D721Med (cell line): ENCODE measurements around the gene TOR2A.

ENCODE experiments used
- DNase-seq: peaks from one replicate; pipeline ENCODE4 v3.0.0; 2011; ENCODE audit warnings: low spot score; ENCODE audit not compliant: insufficient read length
- FAIRE-seq: peaks from 2 replicates; lab custom pipeline; 2011; peaks lifted over from hg19 to GRCh38; lab: Jason Lieb, UNC
- TF ChIP-seq, protein P1 (sequence below): IDR thresholded peaks from 2 replicates; pipeline ENCODE4 v1.5.1; 2012; ENCODE audit warnings: mild to moderate bottlenecking, control low read depth; ENCODE audit not compliant: insufficient read depth; ENCODE audit errors: missing control alignments

Gene TOR2A

DNA sequence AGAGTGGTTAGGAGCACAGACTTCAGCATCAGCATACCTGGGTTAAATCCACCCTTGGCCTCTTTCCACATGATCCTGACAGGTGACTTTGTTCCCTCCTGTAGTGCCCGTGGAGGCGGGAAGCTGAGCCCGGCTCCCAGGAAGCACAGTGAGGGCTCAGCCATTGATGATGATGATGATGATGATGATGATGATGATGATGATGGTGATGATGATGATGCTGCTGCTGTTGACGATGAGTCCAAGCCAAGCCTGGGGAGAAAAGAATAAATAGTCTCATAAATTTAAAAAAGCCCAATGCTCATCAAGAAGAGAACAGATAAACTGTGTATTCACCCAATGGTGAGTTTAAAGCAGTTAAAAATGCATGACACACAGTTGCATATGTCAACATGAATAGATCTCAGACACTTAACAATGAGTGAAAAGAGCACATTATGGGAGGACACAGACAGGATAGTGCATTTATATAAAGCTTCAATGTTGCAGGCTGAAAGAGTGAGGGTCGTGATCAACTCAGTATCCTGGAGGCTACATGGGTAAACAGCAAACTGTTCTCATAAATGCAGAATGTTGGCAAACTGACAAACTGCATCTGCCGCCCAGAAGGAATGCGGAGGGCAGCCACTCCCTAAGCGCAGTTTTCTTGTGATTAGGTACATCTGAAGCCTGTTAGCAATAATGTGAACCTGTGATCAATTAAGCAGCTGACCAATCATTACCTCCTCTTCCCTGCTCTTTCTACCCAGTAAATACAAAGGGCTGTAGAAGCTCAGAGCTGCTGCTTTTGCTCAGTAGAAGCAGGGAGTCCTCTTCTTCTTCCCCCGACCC lies 40.0 kb downstream of the TOR2A start:
- TF ChIP-seq, protein P1, sequence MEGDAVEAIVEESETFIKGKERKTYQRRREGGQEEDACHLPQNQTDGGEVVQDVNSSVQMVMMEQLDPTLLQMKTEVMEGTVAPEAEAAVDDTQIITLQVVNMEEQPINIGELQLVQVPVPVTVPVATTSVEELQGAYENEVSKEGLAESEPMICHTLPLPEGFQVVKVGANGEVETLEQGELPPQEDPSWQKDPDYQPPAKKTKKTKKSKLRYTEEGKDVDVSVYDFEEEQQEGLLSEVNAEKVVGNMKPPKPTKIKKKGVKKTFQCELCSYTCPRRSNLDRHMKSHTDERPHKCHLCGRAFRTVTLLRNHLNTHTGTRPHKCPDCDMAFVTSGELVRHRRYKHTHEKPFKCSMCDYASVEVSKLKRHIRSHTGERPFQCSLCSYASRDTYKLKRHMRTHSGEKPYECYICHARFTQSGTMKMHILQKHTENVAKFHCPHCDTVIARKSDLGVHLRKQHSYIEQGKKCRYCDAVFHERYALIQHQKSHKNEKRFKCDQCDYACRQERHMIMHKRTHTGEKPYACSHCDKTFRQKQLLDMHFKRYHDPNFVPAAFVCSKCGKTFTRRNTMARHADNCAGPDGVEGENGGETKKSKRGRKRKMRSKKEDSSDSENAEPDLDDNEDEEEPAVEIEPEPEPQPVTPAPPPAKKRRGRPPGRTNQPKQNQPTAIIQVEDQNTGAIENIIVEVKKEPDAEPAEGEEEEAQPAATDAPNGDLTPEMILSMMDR = no peak

GRCh38 chr9:127693697-127694096 lies 41.4 kb downstream of the TOR2A start:
- TF ChIP-seq, protein P1 = no peak
- DNase-seq = no peak
- FAIRE-seq = no peak

More for the DNA sequence above, 40.0 kb downstream of the TOR2A start:
- FAIRE-seq (no peak), DNase-seq (no peak)

DNA sequence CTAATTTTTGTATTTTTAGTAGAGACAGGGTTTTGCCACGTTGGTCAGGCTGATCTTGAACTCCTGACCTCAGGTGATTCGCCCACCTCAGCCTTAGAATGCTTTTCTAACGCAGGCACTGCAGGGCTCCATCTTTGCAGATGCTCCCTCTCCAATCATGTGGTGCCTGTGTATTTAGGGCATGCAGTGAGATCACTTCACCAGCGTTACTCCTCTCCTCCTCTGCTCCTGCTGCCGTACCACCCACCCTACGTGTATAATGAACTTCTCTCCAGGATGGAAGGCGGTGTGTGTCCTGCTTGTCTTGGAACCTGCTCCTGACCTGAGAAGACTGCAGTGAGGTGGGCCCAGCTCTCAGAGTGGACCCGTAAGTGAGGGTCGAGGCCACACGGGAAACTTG lies 42.0 kb downstream of the TOR2A start:
- DNase-seq = no peak
- no peak for FAIRE-seq
- TF ChIP-seq, protein P1 = no peak

- FAIRE-seq (no peak), DNase-seq (no peak)
- TF ChIP-seq, protein P1 = no peak
Measured at GRCh38 chr9:127692071-127692470, 43.0 kb downstream of the TOR2A start.

GRCh38 chr9:127690735-127691134 lies 44.4 kb downstream of the TOR2A start:
- no peak for DNase-seq
- FAIRE-seq = no peak
- TF ChIP-seq, protein P1 = no peak

DNA sequence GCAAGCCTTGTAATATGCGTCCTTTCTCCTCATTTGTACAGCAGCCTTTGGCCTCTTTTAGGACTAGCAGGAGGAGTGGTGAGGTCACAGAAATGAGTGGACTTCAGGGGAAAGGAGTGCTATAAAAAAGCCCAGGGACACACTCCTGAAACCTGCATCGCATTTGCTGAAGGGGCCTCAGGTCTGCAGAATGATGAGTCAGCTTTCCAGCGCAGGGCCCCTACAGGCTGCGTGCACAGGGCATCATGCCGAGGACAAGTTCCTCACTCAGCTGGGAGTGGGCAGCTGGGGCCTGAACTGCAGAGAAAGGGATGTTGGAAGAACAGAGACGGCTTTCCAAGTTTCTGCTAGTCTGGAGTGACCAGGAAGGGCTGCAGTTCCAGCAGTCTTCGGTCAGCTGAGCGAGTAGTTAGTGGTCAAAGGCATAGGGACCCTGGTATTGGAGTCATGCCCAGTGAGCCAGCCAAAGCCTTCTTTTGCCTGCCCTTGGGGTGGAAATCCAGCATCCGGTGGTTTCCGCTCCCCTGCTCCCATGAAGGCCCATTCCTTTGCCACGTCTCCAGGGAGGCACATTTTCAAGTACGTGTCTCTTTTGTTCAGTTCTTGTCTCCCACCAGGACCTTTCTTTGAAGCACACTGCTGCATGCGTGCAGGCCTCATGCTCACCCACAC lies 45.6 kb downstream of the TOR2A start:
- no peak for DNase-seq
- FAIRE-seq = no peak

More for the DNA sequence above, 45.6 kb downstream of the TOR2A start:
- TF ChIP-seq, protein P1 = no peak
